GM19351 (cell line): ENCODE measurements around the gene MAPK1.
"Not testable (repeated sequence)": the region's sequence is repeated elsewhere in the genome, so short reads cannot be mapped to it uniquely, and the experiment has no call there.

Experiments used
- ATAC-seq: cut with Tn5 transposase; IDR thresholded peaks from one replicate; pipeline ENCODE4 v1.9.1; 2021; ENCODE audit warnings: mild to moderate bottlenecking, moderate library complexity; ENCODE audit not compliant: unreplicated experiment

Gene MAPK1

DNA sequence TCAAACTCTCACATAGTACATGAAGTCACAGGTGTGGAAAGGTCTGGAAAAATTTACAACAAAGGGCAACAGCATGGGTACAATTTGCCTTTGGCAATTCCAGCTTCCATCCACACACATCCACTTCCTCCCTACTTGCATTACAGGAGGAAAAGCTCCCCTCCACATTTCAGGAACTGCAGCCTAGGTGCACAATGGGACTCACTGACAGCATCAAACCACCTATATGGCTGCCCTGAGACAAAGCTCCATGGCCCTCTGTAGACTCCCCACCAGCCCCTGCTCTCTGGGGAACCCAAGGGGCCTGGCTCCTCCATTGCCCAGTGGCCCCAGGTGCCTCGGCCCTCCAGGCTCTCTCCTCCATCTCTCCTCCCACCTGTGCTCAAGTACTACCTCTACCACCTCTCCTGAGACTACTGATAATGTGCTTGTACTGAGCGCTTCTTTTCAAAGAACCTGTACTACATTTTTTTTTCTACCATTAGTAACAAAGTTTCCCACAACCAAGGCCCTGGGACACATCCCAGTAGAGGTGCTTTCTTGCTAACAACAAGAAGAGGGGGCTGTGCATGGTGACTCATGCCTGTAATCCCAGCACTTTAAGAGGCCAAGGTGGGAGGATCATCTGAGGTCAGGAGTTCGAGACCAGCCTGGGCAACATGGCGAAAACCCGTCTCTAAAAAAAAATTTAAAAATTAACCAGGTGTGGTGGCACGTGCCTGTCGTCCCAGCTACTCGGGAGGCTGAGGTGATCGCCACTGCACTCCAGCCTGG, 136.7 kb downstream of the MAPK1 start:
- no peak for ATAC-seq

DNA sequence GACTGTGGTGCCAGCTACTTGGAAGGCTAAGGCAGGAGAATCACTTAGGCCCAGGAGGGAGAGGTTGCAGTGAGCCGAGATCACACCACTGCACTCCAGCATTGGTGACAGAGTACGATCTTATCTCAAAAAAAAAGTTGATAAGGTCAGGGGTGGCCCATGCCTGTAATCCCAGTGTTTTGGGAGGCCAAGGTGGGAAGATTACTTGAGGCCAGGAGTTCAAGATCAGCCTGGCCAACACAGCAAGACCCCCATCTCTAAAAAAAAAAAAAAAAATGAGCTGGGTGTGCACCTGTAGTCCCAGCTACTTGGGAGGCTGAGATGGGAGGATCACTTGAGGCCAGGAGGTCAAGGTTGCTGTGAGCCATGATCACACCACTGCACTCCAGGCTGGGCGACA, 138.3 kb downstream of the MAPK1 start:
- not testable (repeated sequence) for ATAC-seq

DNA sequence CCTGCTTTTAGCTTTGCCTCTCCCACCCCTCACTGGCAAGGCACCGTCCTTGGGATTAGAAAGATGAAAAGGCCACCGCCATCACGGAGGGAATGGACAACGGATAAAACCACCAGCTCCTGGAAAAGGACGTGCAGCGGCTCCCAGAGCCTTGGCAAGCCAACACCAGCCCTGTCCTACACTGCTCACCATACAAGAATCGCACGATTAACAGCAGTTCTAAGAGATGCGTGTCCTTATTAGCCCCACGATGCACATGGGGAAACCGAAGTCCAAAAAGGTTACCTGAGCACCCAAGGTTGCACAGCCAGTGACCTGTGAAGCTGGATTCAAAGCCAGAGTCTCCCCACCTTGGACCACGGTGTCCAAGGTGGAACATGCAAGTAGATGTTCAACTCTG, 139.2 kb downstream of the MAPK1 start:
- ATAC-seq, result no peak

DNA sequence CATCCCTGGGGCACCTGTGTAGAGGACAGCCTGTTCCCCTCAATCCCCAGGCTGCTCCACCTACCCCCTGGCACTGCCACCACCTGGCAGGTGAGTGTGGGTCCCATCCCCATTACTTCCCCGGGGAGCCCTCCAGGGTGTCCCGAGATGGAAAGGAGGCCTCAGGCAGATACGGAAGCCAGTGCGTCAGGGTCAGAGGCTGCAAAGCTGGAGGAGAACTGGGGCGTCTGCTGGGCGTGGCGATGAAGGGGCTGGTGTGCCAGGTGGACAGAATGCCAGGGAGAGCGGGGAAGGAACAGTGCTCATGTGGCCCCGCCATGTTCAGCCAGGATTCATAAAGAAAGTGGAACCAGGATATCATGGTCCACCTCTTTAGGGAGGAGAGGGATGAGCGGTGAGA, 139.7 kb downstream of the MAPK1 start:
- ATAC-seq, result no peak

DNA sequence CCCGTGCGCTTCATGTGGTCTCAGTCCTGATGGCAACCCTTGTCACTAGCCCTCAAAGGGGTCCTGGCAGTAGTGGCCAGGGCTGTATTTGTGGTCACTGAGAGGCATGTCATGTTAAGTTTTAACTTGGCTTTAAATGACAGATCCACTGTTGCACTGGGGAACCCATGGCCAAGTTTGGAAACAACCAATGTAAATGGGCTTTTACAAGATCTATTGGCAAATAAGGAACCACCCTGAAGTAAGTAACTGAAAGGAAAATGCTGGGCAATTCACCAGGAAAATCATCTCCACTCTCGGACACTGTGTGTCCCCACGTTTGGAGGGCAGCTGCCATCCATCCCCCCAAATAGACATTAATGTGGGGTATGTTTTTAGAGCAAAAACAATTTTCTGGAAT, 140.3 kb downstream of the MAPK1 start:
- ATAC-seq, result no peak

DNA sequence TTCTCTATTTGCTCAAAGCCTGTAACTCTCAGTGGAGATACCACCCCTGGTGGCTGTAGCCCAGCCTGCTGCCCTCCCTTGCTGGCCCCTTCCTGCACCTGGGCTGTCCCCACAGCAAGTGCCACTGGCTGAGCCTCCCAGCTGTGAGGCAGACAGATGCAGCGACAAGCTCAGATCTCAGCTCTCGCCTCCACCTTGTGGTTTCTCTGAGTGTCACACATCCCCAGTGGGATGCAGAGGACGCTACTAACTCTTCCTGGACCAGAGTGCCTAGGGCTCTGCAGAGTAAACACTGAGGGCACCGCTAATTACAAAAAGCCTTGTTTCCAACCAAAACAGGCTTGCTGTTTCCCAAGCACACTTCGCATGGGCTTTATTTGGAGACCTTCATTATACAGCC, 140.8 kb downstream of the MAPK1 start:
- ATAC-seq, result no peak

DNA sequence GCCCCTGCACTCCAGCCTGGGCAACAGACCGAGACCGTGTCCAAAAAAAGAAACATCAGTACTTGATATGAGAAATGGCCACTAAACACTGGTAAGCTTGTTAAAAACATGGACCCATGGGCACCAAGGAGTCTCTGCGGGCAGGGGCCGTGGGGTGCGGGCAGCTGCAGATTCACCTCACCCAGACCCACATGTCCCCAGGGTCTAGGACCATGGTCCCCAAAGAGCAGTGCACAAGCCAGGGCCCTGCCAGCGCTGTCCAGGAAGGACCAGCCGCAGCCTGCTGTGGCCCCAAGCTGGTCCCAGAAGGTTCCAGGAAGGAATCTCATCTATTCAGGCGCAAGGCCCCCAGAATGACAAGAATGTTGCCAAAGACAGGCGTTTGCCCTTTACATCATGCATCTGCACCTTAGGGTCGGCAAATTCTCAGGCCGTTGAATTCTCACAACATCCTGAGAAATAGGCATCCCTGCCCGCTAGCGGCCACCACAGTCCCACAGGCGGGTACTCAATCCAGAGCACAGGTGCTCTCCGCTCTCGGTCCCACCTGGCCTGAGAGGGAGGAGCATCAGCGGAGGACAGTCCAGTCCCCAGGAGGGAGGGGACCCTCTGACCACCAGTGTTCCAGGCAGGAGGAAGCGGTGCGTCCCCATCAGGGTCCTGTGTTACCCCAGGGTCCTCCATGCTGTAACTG, 141.3 kb downstream of the MAPK1 start:
- ATAC-seq, result no peak

DNA sequence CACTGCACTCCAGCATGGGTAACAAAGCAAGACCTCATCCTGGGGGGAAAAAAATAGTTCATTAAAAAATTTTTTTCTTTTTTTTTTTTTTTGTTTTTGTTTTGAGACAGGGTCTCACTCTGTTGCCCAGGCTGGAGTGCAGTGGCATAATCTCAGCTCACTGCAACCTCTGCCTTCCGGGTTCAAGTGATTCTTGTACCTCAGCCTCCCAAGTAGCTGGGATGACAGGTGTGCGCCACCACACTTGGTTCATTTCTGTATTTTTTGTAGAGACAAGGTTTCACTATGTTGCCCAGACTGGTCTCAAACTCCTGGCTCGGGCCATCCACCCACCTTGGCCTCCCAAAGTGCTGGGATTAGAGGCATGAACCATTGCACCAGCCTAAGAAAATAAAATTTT, 142.9 kb downstream of the MAPK1 start:
- not testable (repeated sequence) for ATAC-seq

DNA sequence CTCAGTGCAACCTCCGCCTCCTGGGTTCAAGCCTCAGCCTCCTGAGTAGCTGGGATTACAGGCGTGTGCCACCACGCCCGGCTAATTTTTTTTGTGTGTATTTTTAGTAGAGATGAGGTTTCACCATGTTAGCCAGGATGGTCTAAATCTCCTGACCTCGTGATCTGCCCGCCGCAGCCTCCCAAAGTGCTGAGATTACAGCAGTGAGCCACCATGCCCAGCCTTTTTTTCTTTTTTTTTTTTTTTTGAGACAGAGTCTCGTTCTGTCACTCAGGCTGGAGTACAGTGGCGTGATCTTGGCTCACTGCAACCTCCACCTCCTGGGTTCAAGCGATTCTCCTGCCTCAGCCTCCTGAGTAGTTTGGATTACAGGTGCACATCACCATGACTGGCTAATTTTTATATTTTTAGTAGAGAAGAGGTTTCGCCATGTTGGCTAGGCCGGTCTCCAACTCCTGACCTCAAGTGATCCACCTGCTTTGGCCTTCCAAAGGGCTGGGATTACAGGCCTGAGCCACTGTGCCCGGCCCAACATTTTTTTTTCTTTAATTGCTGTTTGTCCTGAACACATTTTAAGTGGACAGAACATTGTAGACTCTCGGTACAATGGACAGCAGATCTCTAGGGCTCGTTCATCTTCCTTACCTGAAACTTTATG, 146.1 kb downstream of the MAPK1 start:
- ATAC-seq, result not testable (repeated sequence)

DNA sequence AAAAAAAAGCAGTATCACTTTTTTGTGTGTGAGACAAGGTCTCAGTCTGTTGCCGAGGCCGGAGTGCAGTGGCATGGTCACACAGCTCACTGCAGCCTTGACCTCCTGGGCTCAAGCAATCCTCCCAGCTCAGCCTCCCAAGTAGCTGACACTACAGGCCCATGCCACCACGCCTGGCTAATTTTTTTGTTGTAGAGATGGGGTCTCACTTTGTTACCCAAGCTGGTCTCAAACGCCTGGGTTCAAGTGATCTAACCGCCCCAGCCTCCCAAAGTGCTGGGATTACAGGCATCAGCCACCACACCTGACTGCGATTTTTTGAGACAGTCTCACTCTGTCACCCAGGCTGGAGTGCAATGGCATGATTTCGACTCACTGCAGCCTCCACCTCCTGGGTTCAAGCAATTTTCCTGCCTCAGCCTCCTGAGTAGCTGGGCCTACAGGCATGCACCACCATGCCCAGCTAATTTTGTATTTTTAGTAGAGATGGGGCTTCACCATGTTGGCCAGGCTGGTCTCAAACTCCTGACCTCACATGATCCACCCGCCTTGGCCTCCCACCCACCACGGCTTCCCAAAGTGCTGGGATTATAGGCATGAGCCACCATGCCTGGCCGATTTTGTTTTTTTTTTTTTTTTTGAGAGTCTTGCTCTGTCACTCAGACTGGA, 147.1 kb downstream of the MAPK1 start:
- not testable (repeated sequence) for ATAC-seq

DNA sequence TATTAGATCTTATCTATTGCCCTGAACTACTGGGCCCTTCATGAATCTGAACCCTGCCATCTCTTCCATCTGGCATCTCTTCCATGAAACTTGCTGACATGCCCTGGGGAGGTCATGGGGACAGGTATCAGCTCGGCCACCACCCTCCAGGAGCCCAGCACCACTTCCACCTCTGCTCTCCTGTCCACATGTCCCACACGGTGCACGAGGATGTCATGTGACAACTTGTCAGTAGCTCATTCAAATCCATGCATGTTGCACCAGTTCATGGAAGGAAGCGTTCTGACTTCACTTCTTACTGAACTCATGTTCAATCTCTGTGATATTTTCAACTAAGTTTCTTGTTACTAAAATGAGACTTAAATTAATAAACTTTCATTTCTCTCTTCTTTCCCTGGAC, 148.4 kb downstream of the MAPK1 start:
- ATAC-seq, result no peak

DNA sequence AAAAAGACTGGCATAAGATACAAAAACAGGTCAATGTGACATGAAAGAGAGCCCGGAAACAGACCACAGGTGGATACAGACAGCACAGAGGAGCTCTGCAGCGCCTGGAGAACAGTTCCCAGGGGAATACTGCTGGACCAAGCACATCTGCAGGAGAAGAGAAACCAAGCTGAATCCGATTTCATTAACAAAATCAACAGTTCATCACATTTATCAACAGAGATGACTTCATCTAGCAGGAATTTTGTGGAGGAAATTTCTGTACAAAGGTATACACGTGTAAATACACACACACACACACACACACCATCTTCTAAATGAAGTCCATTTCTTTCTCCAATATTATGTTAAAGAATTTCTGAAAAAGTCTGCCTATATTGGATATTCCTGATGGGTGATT, 148.9 kb downstream of the MAPK1 start:
- no peak for ATAC-seq

DNA sequence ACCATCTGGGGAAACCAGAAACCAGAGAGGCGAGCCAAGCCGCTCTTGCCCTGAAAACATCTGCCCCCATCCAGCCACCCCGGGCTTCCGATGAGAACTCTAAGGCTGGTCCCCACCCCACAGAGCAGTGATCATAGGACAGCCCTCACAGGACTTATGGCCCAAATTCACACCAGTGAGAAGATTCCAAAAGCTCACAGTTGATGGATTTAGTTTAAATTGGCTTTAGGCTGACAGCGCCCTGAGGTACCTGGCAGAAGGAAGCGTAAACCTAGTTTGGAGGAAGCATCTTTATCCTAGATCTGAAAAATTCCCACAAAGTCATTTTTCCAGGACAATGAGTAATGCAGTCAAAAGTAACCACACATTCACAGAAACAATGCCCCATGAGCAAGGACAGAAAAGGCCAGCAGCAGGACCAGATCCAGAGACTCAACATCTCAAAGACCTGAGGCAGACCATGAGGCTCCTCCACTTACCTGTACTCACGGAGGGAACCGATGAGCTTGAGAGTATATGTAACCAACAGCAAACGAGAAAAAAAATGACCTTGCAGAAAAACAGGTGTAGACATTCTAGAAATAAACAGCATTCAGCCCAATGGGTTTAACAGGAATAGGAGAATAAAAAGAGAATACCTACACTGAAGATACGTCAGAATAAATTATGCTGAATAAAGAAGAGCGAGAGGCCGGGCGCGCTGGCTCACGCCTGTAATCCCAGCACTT, 150.9 kb downstream of the MAPK1 start:
- not testable (repeated sequence) for ATAC-seq

DNA sequence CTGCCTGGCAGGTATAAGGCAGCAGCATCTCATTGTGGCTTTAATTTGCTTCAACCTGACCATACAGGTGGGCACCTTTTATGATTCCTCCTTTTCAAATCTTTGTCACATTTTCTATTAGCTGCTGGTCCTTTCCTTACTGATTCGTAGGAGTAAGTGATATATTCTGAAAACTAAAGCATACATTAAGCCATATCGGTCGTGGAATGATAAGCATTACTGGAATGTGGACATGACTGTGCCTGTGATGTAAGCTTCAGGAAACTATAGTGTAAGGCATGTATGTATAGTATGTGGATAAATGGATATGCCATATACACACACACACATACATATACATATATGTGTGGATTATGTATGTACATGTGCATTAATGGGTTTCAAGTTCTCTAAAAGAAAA, 152.7 kb downstream of the MAPK1 start:
- no peak for ATAC-seq

DNA sequence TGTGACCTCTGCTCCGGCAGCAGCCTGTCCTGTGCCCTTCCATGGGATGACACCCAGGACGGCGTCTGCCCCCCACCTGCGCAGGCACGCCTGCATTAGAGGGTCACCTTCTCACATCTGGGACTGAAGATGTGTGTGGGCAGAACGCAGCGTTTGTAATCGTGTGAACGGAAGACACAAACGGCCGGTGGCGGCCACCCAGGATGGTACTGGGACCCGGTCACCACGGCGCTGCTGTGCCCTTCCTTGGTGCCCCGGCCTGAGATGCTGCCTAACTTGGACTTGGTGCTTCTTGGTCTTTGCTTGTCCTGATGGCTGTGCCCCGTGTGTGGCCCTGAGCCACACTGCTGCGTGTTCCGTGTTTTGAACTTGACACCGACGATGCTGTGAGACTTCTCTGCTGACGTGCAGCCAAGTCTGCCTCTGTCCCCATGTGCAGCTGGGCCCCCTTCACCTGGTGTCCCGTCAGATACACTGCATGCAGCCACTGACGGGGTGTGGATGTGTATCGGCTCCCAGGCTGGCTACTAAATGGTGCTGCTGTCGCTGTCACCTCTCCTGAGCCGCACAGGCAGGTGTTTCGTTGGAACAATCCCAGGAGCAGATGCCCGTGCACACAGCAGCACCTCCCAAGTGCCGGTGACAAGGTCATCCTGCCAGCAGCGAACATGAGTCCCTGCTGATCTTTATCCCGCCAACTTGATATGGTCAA, 153.2 kb downstream of the MAPK1 start:
- ATAC-seq, result no peak

DNA sequence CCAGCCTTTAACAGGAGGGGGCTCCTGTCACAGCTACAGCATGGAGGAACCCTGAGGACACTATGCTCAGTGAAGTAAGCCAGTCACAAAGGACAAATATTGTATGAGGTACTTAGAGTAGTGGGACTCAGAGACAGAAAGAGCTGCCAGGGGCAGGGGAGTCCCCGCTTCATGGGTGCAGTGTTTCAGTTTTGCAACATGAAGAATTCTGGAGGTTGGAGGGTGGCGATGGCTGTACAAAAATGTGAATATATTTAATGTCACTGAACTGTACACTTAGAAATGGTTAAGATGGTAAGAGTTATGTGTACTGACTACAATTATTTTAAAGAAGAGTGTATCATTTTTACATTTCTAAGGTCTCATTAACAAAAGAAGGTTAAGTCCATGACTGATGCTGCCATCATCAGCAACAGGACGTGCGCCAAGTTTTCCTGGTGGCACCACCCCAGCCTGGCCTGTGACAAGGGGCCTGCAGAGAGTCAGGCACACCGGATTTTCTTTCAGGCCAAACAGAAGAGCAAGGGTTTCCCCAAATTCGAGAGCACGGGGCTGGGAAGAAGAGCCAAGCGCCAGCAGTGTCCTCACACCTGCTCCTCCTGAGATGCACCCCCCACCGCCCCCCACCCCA, 153.9 kb downstream of the MAPK1 start:
- ATAC-seq, result no peak

DNA sequence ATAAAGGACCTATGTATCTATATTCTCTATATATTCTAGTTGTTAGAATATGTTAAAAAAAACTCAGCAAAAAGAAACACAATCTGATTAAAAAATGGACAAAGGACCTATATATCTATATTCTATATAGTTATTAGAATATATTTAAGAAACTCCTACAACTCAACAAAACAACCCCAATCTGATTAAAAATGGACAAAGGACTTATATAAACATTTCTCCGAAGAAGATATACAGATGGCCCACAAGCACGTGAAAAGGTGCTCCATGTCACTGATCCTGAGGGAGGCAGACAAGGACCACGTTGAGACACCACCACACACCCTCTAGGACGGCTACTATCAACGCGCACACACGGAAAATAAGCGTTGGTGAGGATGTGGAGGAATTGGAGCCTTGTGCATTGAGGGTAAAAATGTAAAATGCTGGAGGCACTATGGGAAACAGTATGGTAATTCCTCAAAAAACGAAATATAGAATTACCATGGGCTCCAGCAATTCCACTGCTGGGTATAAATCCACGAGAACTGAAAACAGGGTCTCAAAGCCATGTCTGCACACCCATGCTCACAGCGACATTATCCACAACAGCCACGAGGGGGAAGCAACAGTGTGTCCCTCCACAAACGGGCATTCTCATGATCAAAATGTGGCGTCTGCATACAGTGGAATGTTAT, 154.6 kb downstream of the MAPK1 start:
- no peak for ATAC-seq

DNA sequence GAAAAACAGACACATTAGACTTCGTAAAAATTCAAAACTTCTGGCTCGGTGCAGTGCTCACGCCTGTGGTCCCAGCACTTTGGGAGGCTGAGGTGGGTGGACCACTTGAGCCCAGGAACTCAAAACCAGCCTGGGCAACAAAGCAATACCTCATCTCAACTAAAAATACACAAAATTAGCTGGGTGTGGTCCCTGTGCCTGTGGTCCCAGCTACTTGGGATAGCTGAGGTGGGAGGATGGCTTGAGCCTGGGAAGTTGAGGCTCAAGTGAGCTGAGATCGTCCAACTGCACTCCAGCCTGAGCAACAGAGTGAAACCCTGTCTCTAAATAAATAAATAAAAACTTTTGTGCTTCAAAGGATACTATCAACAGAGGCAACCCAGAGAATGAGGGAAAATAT, 155.6 kb downstream of the MAPK1 start:
- no peak for ATAC-seq

DNA sequence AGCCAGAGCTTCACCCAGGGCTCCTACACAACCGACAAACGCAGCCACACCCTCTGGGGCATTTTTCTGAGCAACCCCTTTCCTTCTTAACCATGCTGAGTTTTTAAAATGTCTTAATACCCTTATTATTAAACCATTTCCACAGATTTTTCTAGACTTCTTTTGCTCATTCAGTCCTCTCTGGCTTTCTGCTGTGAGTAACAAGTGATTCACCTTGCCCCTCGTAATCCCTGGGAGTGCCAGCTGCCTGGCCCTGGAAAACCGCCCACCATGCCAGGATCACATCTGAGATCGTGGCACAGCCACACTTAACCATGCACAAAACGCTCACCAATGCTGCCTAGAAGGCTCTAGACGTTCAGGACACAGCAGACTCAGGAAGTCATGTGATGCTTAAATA, 157.3 kb downstream of the MAPK1 start:
- ATAC-seq, result no peak
